Panc1 (cell line): ENCODE results near the gene WRAP53.

ENCODE experiments used
- POLR2AphosphoS5 ChIP-seq: IDR thresholded peaks from 2 replicates; pipeline ENCODE4 v1.6.1; 2012; ENCODE audit warnings: mild to moderate bottlenecking, low read depth, low read length, moderate library complexity
- TCF7L2 ChIP-seq: IDR thresholded peaks from 2 replicates; pipeline ENCODE4 v1.6.1; 2011; ENCODE audit warnings: mild to moderate bottlenecking, low read depth, low read length, inconsistent platforms
- TF ChIP-seq, protein P1 (sequence below): fragments of 450-650 bp; IDR thresholded peaks from 2 replicates; pipeline ENCODE4 v1.5.1; 2017; ENCODE audit warnings: mild to moderate bottlenecking

DNA sequence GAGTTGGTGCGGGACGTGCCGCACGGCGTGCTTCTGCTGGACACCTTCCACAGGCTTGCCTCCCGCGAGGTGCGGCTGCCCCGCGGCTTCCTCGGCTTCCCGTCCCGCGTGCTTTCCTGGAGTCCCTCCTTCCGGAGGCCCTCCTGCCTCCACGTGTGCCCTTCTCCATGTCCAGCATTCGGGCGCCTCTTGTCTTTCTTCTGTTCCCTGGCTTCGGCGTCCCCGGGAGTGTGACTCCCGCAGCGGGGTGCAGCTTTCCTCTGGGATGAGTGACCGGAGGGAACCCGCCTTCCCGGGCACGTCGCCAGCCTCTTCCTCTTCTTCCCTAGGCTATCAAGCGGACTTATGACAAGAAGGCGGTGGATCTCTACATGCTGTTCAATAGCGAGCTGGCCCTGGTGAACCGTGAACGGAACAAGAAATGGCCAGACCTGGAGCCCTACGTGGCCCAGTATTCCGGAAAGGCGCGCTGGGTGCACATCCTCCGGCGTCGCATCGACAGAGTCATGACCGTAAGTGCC, 52.3 kb downstream of the WRAP53 start:
- TF ChIP-seq, protein P1, sequence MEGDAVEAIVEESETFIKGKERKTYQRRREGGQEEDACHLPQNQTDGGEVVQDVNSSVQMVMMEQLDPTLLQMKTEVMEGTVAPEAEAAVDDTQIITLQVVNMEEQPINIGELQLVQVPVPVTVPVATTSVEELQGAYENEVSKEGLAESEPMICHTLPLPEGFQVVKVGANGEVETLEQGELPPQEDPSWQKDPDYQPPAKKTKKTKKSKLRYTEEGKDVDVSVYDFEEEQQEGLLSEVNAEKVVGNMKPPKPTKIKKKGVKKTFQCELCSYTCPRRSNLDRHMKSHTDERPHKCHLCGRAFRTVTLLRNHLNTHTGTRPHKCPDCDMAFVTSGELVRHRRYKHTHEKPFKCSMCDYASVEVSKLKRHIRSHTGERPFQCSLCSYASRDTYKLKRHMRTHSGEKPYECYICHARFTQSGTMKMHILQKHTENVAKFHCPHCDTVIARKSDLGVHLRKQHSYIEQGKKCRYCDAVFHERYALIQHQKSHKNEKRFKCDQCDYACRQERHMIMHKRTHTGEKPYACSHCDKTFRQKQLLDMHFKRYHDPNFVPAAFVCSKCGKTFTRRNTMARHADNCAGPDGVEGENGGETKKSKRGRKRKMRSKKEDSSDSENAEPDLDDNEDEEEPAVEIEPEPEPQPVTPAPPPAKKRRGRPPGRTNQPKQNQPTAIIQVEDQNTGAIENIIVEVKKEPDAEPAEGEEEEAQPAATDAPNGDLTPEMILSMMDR, result no peak
- TF ChIP-seq POLR2AphosphoS5, result no peak
- TF ChIP-seq TCF7L2, result no peak
